Sigmoid colon (tissue), 7 donors: Measurements from ENCODE around the gene LURAP1L. TPM values are rescaled to one million over a fixed set of nuclear protein-coding genes. Genes with fewer than 3 reads are reported as not detected.
"Not testable (repeated sequence)": the region's sequence is repeated elsewhere in the genome, so short reads cannot be mapped to it uniquely, and the experiment has no call there.

ENCODE experiments used
- DNase-seq: peaks from one replicate; pipeline ENCODE4 v3.0.0-alpha.2; 2019
- H3K27ac ChIP-seq, 4 donors: fragments of 200-600 bp; sonication (generic); one replicate each; pipeline ENCODE4 v1.5.1; 2016 to 2019; ENCODE audit warnings: mild to moderate bottlenecking in 1 of 4
- H3K27me3 ChIP-seq, 3 donors: fragments of 200-600 bp; sonication (generic); one replicate each; pipeline ENCODE4 v1.5.1; 2019; ENCODE audit warnings: mild to moderate bottlenecking in 1 of 3
- H3K36me3 ChIP-seq, 4 donors: fragments of 200-600 bp; sonication (generic); one replicate each; pipeline ENCODE4 v1.5.1; 2016 to 2019
- H3K4me1 ChIP-seq, 4 donors: fragments of 200-600 bp; sonication (generic); one replicate each; pipeline ENCODE4 v1.5.1; 2017 to 2019
- H3K4me3 ChIP-seq, 4 donors: fragments of 200-600 bp; sonication (generic); one replicate each; pipeline ENCODE4 v1.5.1; 2017 to 2019; ENCODE audit warnings: mild to moderate bottlenecking in 2 of 4, moderate library complexity in 1 of 4
- H3K9me3 ChIP-seq, 4 donors: fragments of 200-600 bp in 3 of 4; sonication (generic) in 3 of 4; one replicate each; pipeline versions ENCODE4 v1.5.1 to v1.6.1; 2013 to 2019
- CTCF ChIP-seq, 4 experiments: fragments of 450-650 bp in 3 of 4; fragments of 200-600 bp in 1 of 4; IDR thresholded peaks; one replicate each; pipeline ENCODE4 v1.5.1; 2016 to 2019; ENCODE audit warnings: antibody characterized with exemption in 4 of 4, mild to moderate bottlenecking in 3 of 4, moderate library complexity in 2 of 4
- EP300 ChIP-seq, 4 donors: sonication (generic); formaldehyde crosslinking; IDR thresholded peaks; one replicate each; pipeline ENCODE4 v1.6.1; 2017; ENCODE audit warnings: antibody characterized with exemption in 4 of 4
- POLR2A ChIP-seq, 2 donors: fragments of 450-650 bp; IDR thresholded peaks; one replicate each; pipeline ENCODE4 v1.6.1; 2016; ENCODE audit warnings: antibody characterized with exemption in 2 of 2, mild to moderate bottlenecking in 2 of 2, moderate library complexity in 2 of 2
- POLR2AphosphoS5 ChIP-seq, 4 donors: sonication (generic); formaldehyde crosslinking; IDR thresholded peaks; one replicate each; pipeline ENCODE4 v1.6.1; 2017; ENCODE audit warnings: antibody characterized with exemption in 4 of 4
- WGBS, 2 donors: extraction: QIAGEN DNeasy Blood & Tissue Kit; methylation state at CpG; one replicate each; pipeline ENCODE4 v1.1.7; 2013; 5-methylcytosine and 5-hydroxymethylcytosine counted together
- intact Hi-C: fragments of 100-400 bp; cut with DNase I; formaldehyde crosslinking; loops from one replicate; pipeline ENCODE4 v1.15.1; 2023
- polyA plus RNA-seq, 3 donors: library from polyadenylated mRNA; stranded (reverse); fragments of 200-250 nt; gene quantifications; one replicate each; pipeline ENCODE4 v1.2.3, GENCODE V29; 2013
- small RNA-seq, 3 donors: library from RNA; depleted of rRNA; stranded (forward); fragments of <200 nt; gene quantifications; one replicate each; pipeline ENCODE3, GENCODE V24; 2016
- total RNA-seq, 4 donors: library from RNA; depleted of rRNA; stranded (reverse); fragments of >200 nt; gene quantifications; one replicate each; pipeline ENCODE4 v1.1.0, GENCODE V29; 2016
- donor health status: healthy with polysubstance abuse.
- donor health status: Bipolar disorder and iron deficiency.
- donor health status: healthy.

The LURAP1L gene
- total and polyA plus RNA-seq, 7 donors = 16.2 to 38.4 (median 23.2) TPM

DNA sequence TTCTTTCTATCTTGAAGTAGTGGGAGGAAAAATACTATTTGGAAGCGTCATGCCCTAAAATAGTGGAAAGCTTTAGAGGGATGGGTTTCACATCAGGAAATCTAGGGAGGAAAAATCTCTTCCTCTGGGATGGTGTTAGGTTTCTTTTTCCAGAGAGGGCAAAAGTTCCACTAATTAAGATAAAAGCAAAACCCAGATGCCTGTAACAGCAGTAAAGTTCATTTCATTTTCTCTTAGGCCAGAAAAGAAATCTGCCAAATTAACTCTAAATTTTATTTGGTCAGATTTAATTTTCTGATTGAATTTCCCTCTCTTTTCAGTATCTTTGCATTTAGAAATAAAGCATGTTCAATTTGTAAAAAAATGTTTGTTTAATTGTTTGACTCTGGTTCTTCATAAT lies 88.8 kb downstream of the LURAP1L start:
- no peak overlapping the region for H3K4me3 ChIP-seq
- H3K27me3 ChIP-seq = no peaks in the 10 kb centered on the region
- no peak for DNase-seq
- no peak overlapping the region for H3K27ac ChIP-seq
- WGBS, 2 donors = 52 to 71% methylated on average over 1 of the region's 1 CpG
- H3K4me1 ChIP-seq = peaks cover 0 to 8% (median 2%) of the 10 kb centered on the region in 4 donors
- no peak for TF ChIP-seq POLR2AphosphoS5 (IDR thresholded peaks at IDR 0.05)
- TF ChIP-seq EP300 (IDR thresholded peaks at IDR 0.05) = no peak
- no peak for TF ChIP-seq CTCF (IDR thresholded peaks at IDR 0.05)
- TF ChIP-seq POLR2A (IDR thresholded peaks at IDR 0.05) = no peak
- intact Hi-C loops = no loop called here
- no peaks in the 10 kb centered on the region for H3K9me3 ChIP-seq
- no peaks in the 10 kb centered on the region for H3K36me3 ChIP-seq

GRCh38 chr9:12865380-12865779 lies 90.6 kb downstream of the LURAP1L start:
- H3K4me1 ChIP-seq, H3K9me3 ChIP-seq, DNase-seq, H3K27me3 ChIP-seq, intact Hi-C loops, H3K36me3 ChIP-seq, H3K27ac ChIP-seq, H3K4me3 ChIP-seq: not testable (repeated sequence)
- 94 to 96% methylated on average over 3 of the region's 3 CpGs for WGBS, 2 donors

Small RNA genes lying within 50 kb of the gene (small RNA-seq; reads per million reads assigned to genes)
- gene RN7SL849P = 0 reads per million in 3 donors

Other genes with a start within 250 kb of the LURAP1L start
- under 1 TPM in 1 of 4 donors, not detected in 3; 0.16 TPM for gene TYRP1, start 81.6 kb upstream of the LURAP1L start, total RNA-seq
- gene TYRP1, start 81.6 kb upstream of the LURAP1L start, polyA plus RNA-seq = 1 to 10 TPM in 1 of 3 donors, under 1 TPM in 2; 0.09 to 1.2 (median 0.46) TPM